B cell (primary cell): ENCODE measurements around the gene ITGAE. TPM values are rescaled to one million over a fixed set of nuclear protein-coding genes. Genes with fewer than 3 reads are reported as not detected.
A peak's percentile ranks its signal among the peaks of the same experiment; 100 is the strongest.

ENCODE experiments used
- ATAC-seq: fragments of 200-7000 bp; cut with Tn5 transposase; one replicate; pipeline ENCODE4 v1.10.0; 2021; ENCODE audit warnings: low read depth, mild to moderate bottlenecking, moderate number of reproducible peaks, moderate library complexity
- CTCF ChIA-PET: fragments of 350-600 bp; sonication (Branson Sonifier 250); formaldehyde crosslinking; loops from one replicate; lab custom pipeline; 2021; ENCODE audit warnings: antibody characterized with exemption, inconsistent platforms; lab: Charles Lee
- POLR2A ChIA-PET: fragments of 350-600 bp; sonication (Branson Sonifier 250); formaldehyde crosslinking; loops from one replicate; lab custom pipeline; 2021; ENCODE audit warnings: antibody characterized with exemption; lab: Charles Lee
- DNase-seq: peaks from one replicate; pipeline ENCODE4 v3.0.0; 2013
- H2AFZ ChIP-seq: 2 replicates; pipeline ENCODE4 v1.6.1; 2012; ENCODE audit warnings: mild to moderate bottlenecking, low read depth, low read length; ENCODE audit not compliant: insufficient read depth, poor library complexity, severe bottlenecking
- H3K27ac ChIP-seq, 2 donors: 1 replicate in 1 of 2; 2 replicates in 1 of 2; pipeline ENCODE4 v1.5.1; 2012 to 2013; ENCODE audit warnings: low read length in 2 of 2, mild to moderate bottlenecking in 2 of 2, moderate library complexity in 1 of 2
- H3K27me3 ChIP-seq, 4 experiments: fragments of 200-600 bp in 1 of 4; sonication (generic) in 1 of 4; replicated peaks in 1 of 4; 1 replicate in 2 of 4; 2 replicates in 2 of 4; pipeline versions ENCODE4 v1.6.1 to v1.7.0; 2013 to 2016; ENCODE audit warnings: low read length in 3 of 4, mild to moderate bottlenecking in 2 of 4, mixed read lengths in 1 of 4, moderate library complexity in 1 of 4; ENCODE audit not compliant: insufficient read depth in 4 of 4, control insufficient read depth in 3 of 4; ENCODE audit errors: control extremely low read depth in 1 of 4
- H3K36me3 ChIP-seq, 2 experiments: replicated peaks in 1 of 2; 1 replicate in 1 of 2; 2 replicates in 1 of 2; pipeline versions ENCODE4 v1.6.1 to v1.7.1; 2013; ENCODE audit warnings: low read length in 1 of 2; ENCODE audit not compliant: insufficient read depth in 2 of 2, control insufficient read depth in 1 of 2; ENCODE audit errors: control extremely low read depth in 1 of 2, extremely low read depth in 1 of 2
- H3K4me1 ChIP-seq, 2 donors: fragments of 200-600 bp in 1 of 2; sonication (generic) in 1 of 2; 1 replicate in 1 of 2; 2 replicates in 1 of 2; pipeline versions ENCODE4 v1.5.1 to v1.6.1; 2013 to 2017; ENCODE audit warnings: low read length in 2 of 2; ENCODE audit not compliant: control insufficient read depth in 2 of 2, insufficient read depth in 2 of 2
- H3K4me2 ChIP-seq: replicated peaks from 2 replicates; pipeline ENCODE3; 2012; ENCODE audit warnings: mild to moderate bottlenecking, low read depth, low read length; ENCODE audit not compliant: poor library complexity, severe bottlenecking
- H3K4me3 ChIP-seq, 5 experiments: fragments of 200-600 bp in 1 of 5; sonication (generic) in 1 of 5; 1 replicate in 3 of 5; 2 replicates in 2 of 5; pipeline versions ENCODE4 v1.5.1 to v1.7.0; 2011 to 2016; ENCODE audit warnings: low read length in 4 of 5, mild to moderate bottlenecking in 4 of 5, low read depth in 2 of 5, control low read depth in 1 of 5, moderate library complexity in 1 of 5; ENCODE audit not compliant: insufficient read depth in 1 of 5; ENCODE audit errors: control extremely low read depth in 1 of 5, extremely low read depth in 1 of 5
- H3K79me2 ChIP-seq: fragments of 200-600 bp; sonication (generic); one replicate; pipeline ENCODE4 v1.6.0; 2016; ENCODE audit warnings: low read length; ENCODE audit not compliant: control insufficient read depth, insufficient read depth
- H3K9ac ChIP-seq: fragments of 200-600 bp; sonication (generic); 2 replicates; pipeline ENCODE4 v1.6.1; 2017; ENCODE audit warnings: mild to moderate bottlenecking, low read length, moderate library complexity
- H3K9me3 ChIP-seq, 3 donors: one replicate each; pipeline versions ENCODE4 v1.6.1 to v1.7.1; 2013; ENCODE audit warnings: low read length in 2 of 3; ENCODE audit not compliant: control insufficient read depth in 2 of 3, insufficient read depth in 1 of 3; ENCODE audit errors: control extremely low read depth in 1 of 3
- H4K20me1 ChIP-seq: 2 replicates; pipeline ENCODE4 v1.6.0; 2012; ENCODE audit warnings: mild to moderate bottlenecking, low read length; ENCODE audit not compliant: insufficient read depth, control insufficient read depth, poor library complexity, severe bottlenecking
- H3K27ac Mint-ChIP-seq: one replicate; pipeline ENCODE4 v1.8.0; 2021; ENCODE audit warnings: mixed read lengths
- H3K27me3 Mint-ChIP-seq: one replicate; pipeline ENCODE4 v1.8.0; 2021; ENCODE audit warnings: mixed read lengths
- H3K4me1 Mint-ChIP-seq: one replicate; pipeline ENCODE4 v1.8.0; 2021; ENCODE audit warnings: mixed read lengths
- H3K4me3 Mint-ChIP-seq: one replicate; pipeline ENCODE4 v1.8.0; 2021; ENCODE audit warnings: mixed read lengths
- H3K9me3 Mint-ChIP-seq: one replicate; pipeline ENCODE4 v1.8.0; 2022; ENCODE audit warnings: mixed read lengths; ENCODE audit not compliant: insufficient read depth
- CTCF ChIP-seq: fragments of 200-600 bp; IDR thresholded peaks from one replicate; pipeline ENCODE4 v1.8.0; 2022; ENCODE audit warnings: antibody characterized with exemption, mild to moderate bottlenecking
- EZH2 ChIP-seq: IDR thresholded peaks from 2 replicates; pipeline ENCODE4 v1.6.1; 2012; ENCODE audit warnings: borderline replicate concordance, low read depth, mild to moderate bottlenecking, moderate library complexity, low read length; ENCODE audit not compliant: insufficient read depth, poor library complexity, severe bottlenecking
- WGBS: methylation state at CpG from one replicate; pipeline ENCODE4 v1.1.5; 2013; ENCODE audit warnings: missing lambda C conversion rate; ENCODE audit not compliant: insufficient coverage; 5-methylcytosine and 5-hydroxymethylcytosine counted together
- intact Hi-C: fragments of 100-400 bp; cut with micrococcal nuclease; formaldehyde crosslinking; loops from one replicate; pipeline ENCODE4 v1.10.0; 2022
- polyA plus RNA-seq: library from polyadenylated mRNA; depleted of rRNA; stranded (reverse); fragments of >200 nt; gene quantifications from 2 replicates; pipeline ENCODE4 v1.2.3, GENCODE V29; 2012
- total RNA-seq, 2 donors: library from RNA; stranded (reverse); fragments of 120-200 nt in 1 of 2; gene quantifications; 1 replicate in 1 of 2; 2 replicates in 1 of 2; pipeline versions ENCODE4 v1.2.3 to v1.2.4, GENCODE V29; 2013 to 2022

Gene ITGAE
- total and polyA plus RNA-seq, 2 donors (not counting 1 experiment from before 2014, with no cell fraction given): 48.2 to 95.6 TPM

DNA sequence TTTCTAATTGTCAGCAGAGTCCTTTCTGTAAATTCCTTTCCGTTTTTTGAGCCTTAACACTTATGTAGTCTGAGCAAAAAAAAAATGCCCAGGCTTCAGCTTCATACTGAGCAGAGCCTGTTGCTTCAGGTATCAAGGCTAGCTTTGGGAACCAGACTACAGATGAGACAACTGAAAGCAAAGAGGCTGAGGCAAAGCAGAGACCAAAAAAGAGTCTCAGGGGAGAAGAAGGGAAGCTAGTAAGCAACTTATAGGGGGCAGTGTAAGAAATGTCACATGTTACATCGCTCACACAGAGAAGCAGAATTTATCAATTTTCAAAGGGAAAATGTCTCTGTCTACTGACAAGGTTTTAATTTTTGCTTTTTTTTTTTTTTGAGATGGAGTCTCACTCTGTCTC lies 73.9 kb downstream of the ITGAE start:
- Histone ChIP-seq H3K4me3 (peak overlapping the region in 1 of 5 experiments; percentile 35), H3K79me2 (peaks cover 56% of the 10 kb centered on the region), H3K36me3 (no peaks in the 10 kb centered on the region), H3K27ac (peak overlapping the region; percentile 15 to 36), H4K20me1 (no peaks in the 10 kb centered on the region), H3K9ac (no peak overlapping the region), H3K4me2 (peak overlapping the region; percentile 65), H2AFZ (no peak overlapping the region), H3K4me1 (peaks cover 28 to 53% of the 10 kb centered on the region in 2 donors), H3K9me3 (no peaks in the 10 kb centered on the region), H3K27me3 (no peaks in the 10 kb centered on the region)
- intact Hi-C loops: no loop called here
- H3K9me3 Mint-ChIP-seq: no peaks in the 10 kb centered on the region
- no peaks in the 10 kb centered on the region for H3K27me3 Mint-ChIP-seq
- ChIA-PET CTCF (interaction anchor here (0.7 to 13.4 kb wide), 12 partner anchors 8 to 119 kb away, joined by 4 to 184 read pairs (median 10); partner anchors contain the start of genes NCBP3 and P2RX5), POLR2A (interaction anchor here (0.5 to 1.7 kb wide), 8 partner anchors 16 to 186 kb away, joined by 3 to 8 read pairs (median 4); partner anchors contain the start of genes EMC6, P2RX5 and TAX1BP3)
- peak overlapping the region; percentile 79 for H3K27ac Mint-ChIP-seq
- H3K4me3 Mint-ChIP-seq: peak overlapping the region; percentile 27
- 43% methylated on average over 1 of the region's 2 CpGs for WGBS
- H3K4me1 Mint-ChIP-seq: peaks cover 58% of the 10 kb centered on the region
- peak; percentile 72 for DNase-seq
- peak; percentile 58 for ATAC-seq
- no peak for TF ChIP-seq EZH2
- TF ChIP-seq CTCF: no peak

DNA sequence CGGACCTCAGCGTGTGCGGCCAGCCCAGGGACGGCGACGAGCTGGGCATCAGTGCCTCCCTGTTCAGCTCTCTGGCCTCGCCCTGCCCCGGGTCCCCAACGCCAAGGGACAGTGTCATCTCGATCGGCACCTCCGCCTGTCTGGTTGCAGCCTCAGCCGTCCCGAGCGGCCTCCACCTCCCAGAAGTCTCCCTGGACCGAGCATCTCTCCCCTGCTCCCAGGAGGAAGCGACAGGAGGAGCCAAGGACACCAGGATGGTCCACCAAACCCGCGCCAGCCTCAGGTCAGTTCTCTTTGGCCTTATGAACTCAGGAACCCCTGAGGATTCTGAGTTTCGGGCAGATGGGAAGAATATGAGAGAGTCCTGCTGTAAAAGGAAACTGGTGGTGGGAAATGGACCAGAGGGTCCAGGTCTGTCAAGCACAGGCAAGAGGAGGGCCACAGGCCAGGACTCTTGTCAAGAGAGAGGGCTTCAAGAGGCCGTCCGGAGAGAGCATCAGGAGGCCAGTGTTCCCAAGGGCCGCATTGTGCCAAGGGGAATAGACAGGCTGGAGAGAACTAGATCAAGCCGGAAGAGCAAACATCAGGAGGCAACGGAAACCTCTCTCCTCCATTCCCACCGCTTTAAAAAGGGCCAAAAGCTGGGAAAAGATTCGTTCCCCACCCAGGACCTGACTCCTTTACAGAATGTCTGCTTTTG lies 76.5 kb downstream of the ITGAE start:
- ChIA-PET CTCF (interaction anchor here (0.6 to 3.0 kb wide), 14 partner anchors 11 to 350 kb away, joined by 3 to 31 read pairs (median 5); partner anchors contain the start of genes CTNS, P2RX5 and SHPK), POLR2A (interaction anchor here (0.6 to 4.2 kb wide), 4 partner anchors 12 to 49 kb away, joined by 3 to 28 read pairs (median 5); partner anchors contain the start of gene P2RX5)
- Histone ChIP-seq H3K36me3 (peaks cover 0 to 5% of the 10 kb centered on the region in 2 experiments), H3K9ac (peak overlapping the region; percentile 81), H3K27ac (peak overlapping the region in 1 of 2 donors; percentile 78), H3K4me3 (peak overlapping the region; percentile 21 to 94 (median 91)), H4K20me1 (no peaks in the 10 kb centered on the region), H3K4me2 (peak overlapping the region; percentile 93), H3K9me3 (no peaks in the 10 kb centered on the region), H2AFZ (peak overlapping the region; percentile 89), H3K4me1 (peaks cover 45 to 63% of the 10 kb centered on the region in 2 donors), H3K27me3 (no peaks in the 10 kb centered on the region), H3K79me2 (peaks cover 71% of the 10 kb centered on the region)
- intact Hi-C loops: no loop called here
- no peak for TF ChIP-seq CTCF
- TF ChIP-seq EZH2: no peak
- no peaks in the 10 kb centered on the region for H3K27me3 Mint-ChIP-seq
- peak overlapping the region; percentile 68 for H3K27ac Mint-ChIP-seq
- WGBS: 14% methylated on average over 22 of the region's 27 CpGs
- peaks cover 61% of the 10 kb centered on the region for H3K4me1 Mint-ChIP-seq
- peak overlapping the region; percentile 80 for H3K4me3 Mint-ChIP-seq
- no peak for DNase-seq
- no peaks in the 10 kb centered on the region for H3K9me3 Mint-ChIP-seq
- ATAC-seq: no peak
